ENCODE results near the gene SAP30BP. TPM values are rescaled to one million over a fixed set of nuclear protein-coding genes. Genes with fewer than 3 reads are reported as not detected.

SAP30BP gene
- total RNA-seq, 1 experiment from 2014 or later, result 149 TPM

DNA sequence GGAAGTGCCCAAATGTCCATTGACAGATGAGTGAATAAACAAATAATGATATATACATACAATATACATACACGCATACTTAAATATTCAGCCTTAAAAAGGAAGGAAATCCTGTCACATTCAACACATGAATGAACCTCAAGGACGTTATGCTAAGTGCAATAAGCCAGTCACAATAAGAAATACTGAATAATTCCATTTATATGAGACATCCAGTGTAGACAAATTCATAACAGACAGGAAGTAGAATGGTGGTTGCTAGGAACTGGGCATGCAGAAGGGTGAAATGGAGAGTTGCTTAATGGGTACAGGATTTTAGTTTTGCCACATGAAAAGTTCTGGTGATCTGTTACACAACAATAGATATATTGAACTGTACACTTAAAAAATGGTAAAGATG, 45.3 kb downstream of the SAP30BP start:
- Histone ChIP-seq H3K9me3 (ENCODE audit: control insufficient read depth in 1 of 2, insufficient read depth in 1 of 2, low read depth in 1 of 2, low read length in 2 of 2) (no peaks in the 10 kb centered on the region), H3K4me2 (ENCODE audit: low read length) (no peak overlapping the region), H3K4me3 (replicated peaks in 1 of 2; ENCODE audit: low read depth in 1 of 2, low read length in 2 of 2) (no peak overlapping the region), H3K9me2 (ENCODE audit: insufficient read depth) (no peaks in the 10 kb centered on the region), H3K27ac (ENCODE audit: low read depth, low read length) (no peak overlapping the region), H2AFZ (ENCODE audit: low read depth, low read length, poor library complexity, severe bottlenecking) (no peak overlapping the region), H3K9ac (ENCODE audit: low read length) (no peak overlapping the region), H4K20me1 (ENCODE audit: insufficient read depth) (no peaks in the 10 kb centered on the region), H3K79me2 (ENCODE audit: insufficient read depth, low read length) (no peaks in the 10 kb centered on the region), H3K36me3 (ENCODE audit: control insufficient read depth in 1 of 2, insufficient read depth in 2 of 2, low read length in 2 of 2) (peaks cover 0 to 7% of the 10 kb centered on the region in 2 experiments; a peak in 1 of 4 replicates), H3K27me3 (ENCODE audit: insufficient read depth, low read length) (no peaks in the 10 kb centered on the region), H3K4me1 (ENCODE audit: control insufficient read depth in 1 of 2, insufficient read depth in 2 of 2, low read length in 2 of 2) (peaks cover 26 to 44% of the 10 kb centered on the region in 2 experiments)
- ChIA-PET RAD21 (ENCODE audit: low non-redundant PET in 1 of 2, low total read pairs in 2 of 2, uncharacterized antibody in 2 of 2, unreplicated experiment in 2 of 2) (interaction anchor here in 1 of 2 experiments (0.6 kb wide), 1 partner anchor 38 kb away, joined by 4 read pairs; no protein-coding TSS in a partner anchor), POLR2A (interaction anchor here (0.7 kb wide), 1 partner anchor 68 kb away, joined by 3 read pairs; no protein-coding TSS in a partner anchor), CTCF (interaction anchor here (1.0 kb wide), 1 partner anchor 10 kb away, joined by 4 read pairs; no protein-coding TSS in a partner anchor)
- intact Hi-C loops (cut with micrococcal nuclease), result no loop called here
- no peak for TF ChIP-seq ELF1 (IDR thresholded peaks at IDR 0.05; ENCODE audit: borderline replicate concordance, low read depth)
- TF ChIP-seq REST (IDR thresholded peaks at IDR 0.05; ENCODE audit: low read depth), result no peak
- TF ChIP-seq ZNF274 (IDR thresholded peaks at IDR 0.05; ENCODE audit: low read depth, low read length), result no peak
- TF ChIP-seq, protein P1, sequence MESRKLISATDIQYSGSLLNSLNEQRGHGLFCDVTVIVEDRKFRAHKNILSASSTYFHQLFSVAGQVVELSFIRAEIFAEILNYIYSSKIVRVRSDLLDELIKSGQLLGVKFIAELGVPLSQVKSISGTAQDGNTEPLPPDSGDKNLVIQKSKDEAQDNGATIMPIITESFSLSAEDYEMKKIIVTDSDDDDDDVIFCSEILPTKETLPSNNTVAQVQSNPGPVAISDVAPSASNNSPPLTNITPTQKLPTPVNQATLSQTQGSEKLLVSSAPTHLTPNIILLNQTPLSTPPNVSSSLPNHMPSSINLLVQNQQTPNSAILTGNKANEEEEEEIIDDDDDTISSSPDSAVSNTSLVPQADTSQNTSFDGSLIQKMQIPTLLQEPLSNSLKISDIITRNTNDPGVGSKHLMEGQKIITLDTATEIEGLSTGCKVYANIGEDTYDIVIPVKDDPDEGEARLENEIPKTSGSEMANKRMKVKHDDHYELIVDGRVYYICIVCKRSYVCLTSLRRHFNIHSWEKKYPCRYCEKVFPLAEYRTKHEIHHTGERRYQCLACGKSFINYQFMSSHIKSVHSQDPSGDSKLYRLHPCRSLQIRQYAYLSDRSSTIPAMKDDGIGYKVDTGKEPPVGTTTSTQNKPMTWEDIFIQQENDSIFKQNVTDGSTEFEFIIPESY (IDR thresholded peaks at IDR 0.05; ENCODE audit: extremely low read depth, insufficient replicate concordance, low read length), result no peak
- TF ChIP-seq SP1 (IDR thresholded peaks at IDR 0.05; ENCODE audit: low read depth), result no peak
- TF ChIP-seq RAD21 (IDR thresholded peaks at IDR 0.05; ENCODE audit: low read depth), result no peak
- TF ChIP-seq EGR1 (IDR thresholded peaks at IDR 0.05; ENCODE audit: low read depth), result no peak
- DNase-seq (ENCODE audit: low read depth, low spot score), result no peak
- BruUV-seq (replicated peaks), result no TSS peak
- ATAC-seq, result no peak
